Left ventricle myocardium inferior (tissue), 1 donor: ENCODE results near the gene FNDC10. TPM values are rescaled to one million over a fixed set of nuclear protein-coding genes. Genes with fewer than 3 reads are reported as not detected.

ENCODE experiments used
- DNase-seq: peaks from one replicate; pipeline ENCODE4 v3.0.0-alpha.2; 2020
- H3K27ac ChIP-seq: fragments of 200-600 bp; replicated peaks from 2 replicates; pipeline ENCODE4 v1.8.0; 2021
- H3K27me3 ChIP-seq: fragments of 200-600 bp; 2 replicates; pipeline ENCODE4 v1.8.0; 2021; ENCODE audit warnings: low read depth
- H3K36me3 ChIP-seq: fragments of 200-600 bp; 2 replicates; pipeline ENCODE4 v1.8.0; 2021
- H3K4me1 ChIP-seq: fragments of 200-600 bp; 2 replicates; pipeline ENCODE4 v1.8.0; 2021
- H3K4me3 ChIP-seq: fragments of 200-600 bp; 2 replicates; pipeline ENCODE4 v1.8.0; 2021; ENCODE audit warnings: mild to moderate bottlenecking, moderate library complexity
- H3K9me3 ChIP-seq: fragments of 200-600 bp; replicated peaks from 2 replicates; pipeline ENCODE4 v1.8.0; 2021
- CTCF ChIP-seq: fragments of 200-600 bp; IDR thresholded peaks from 2 replicates; pipeline ENCODE4 v1.8.0; 2021; ENCODE audit warnings: antibody characterized with exemption, mild to moderate bottlenecking, borderline replicate concordance
- intact Hi-C: fragments of 100-400 bp; cut with micrococcal nuclease; formaldehyde crosslinking; loops from one replicate; pipeline ENCODE4 v1.11.0; 2022
- total RNA-seq: library from RNA; stranded (reverse); fragmentation: NEBNext Ultra II Directional; extraction: Animal tissue kit (Norgen Biotek cat#: 25700); gene quantifications from one replicate; pipeline ENCODE4 v1.2.1, GENCODE V29; 2021
- donor health status: DM: no; HTN: yes; CAD: no; lungs with severe emphysema.

Gene FNDC10
- total RNA-seq, 1 donor from 2014 or later: 3.6 TPM

- peaks cover 98% of the 10 kb centered on the region for H3K4me1 ChIP-seq
- intact Hi-C loops: no loop called here
- H3K27ac ChIP-seq: peak overlapping the region; percentile 33
- no peak for TF ChIP-seq CTCF
- no peaks in the 10 kb centered on the region for H3K9me3 ChIP-seq
- DNase-seq: no peak
- no peak overlapping the region for H3K4me3 ChIP-seq
- H3K27me3 ChIP-seq: no peaks in the 10 kb centered on the region
- peaks cover 30% of the 10 kb centered on the region for H3K36me3 ChIP-seq
These were observed 32.0 kb downstream of the FNDC10 start for GRCh38 chr1:1567891-1568291.

- intact Hi-C loops: no loop called here
- no peak for TF ChIP-seq CTCF
- no peak overlapping the region for H3K27ac ChIP-seq
- H3K4me1 ChIP-seq: peaks cover 98% of the 10 kb centered on the region
- H3K9me3 ChIP-seq: no peaks in the 10 kb centered on the region
- peaks cover 36% of the 10 kb centered on the region for H3K36me3 ChIP-seq
- H3K4me3 ChIP-seq: no peak overlapping the region
- no peaks in the 10 kb centered on the region for H3K27me3 ChIP-seq
- DNase-seq: no peak
These were observed 32.6 kb downstream of the FNDC10 start for GRCh38 chr1:1567152-1567875.

- intact Hi-C loops: no loop called here
- peaks cover 47% of the 10 kb centered on the region for H3K36me3 ChIP-seq
- H3K4me1 ChIP-seq: peaks cover 84% of the 10 kb centered on the region
- no peak for TF ChIP-seq CTCF
- H3K27me3 ChIP-seq: no peaks in the 10 kb centered on the region
- no peaks in the 10 kb centered on the region for H3K9me3 ChIP-seq
- H3K4me3 ChIP-seq: no peak overlapping the region
- DNase-seq: no peak
- no peak overlapping the region for H3K27ac ChIP-seq
These were observed 34.6 kb downstream of the FNDC10 start for GRCh38 chr1:1565340-1565739.

GRCh38 chr1:1564268-1564667 is 35.7 kb downstream of the FNDC10 start:
- no peak overlapping the region for H3K4me3 ChIP-seq
- TF ChIP-seq CTCF: no peak
- peaks cover 50% of the 10 kb centered on the region for H3K36me3 ChIP-seq
- no peaks in the 10 kb centered on the region for H3K9me3 ChIP-seq
- DNase-seq: no peak
- peak overlapping the region; percentile 46 for H3K27ac ChIP-seq
- no peaks in the 10 kb centered on the region for H3K27me3 ChIP-seq
- peaks cover 75% of the 10 kb centered on the region for H3K4me1 ChIP-seq
- intact Hi-C loops: no loop called here

- no peaks in the 10 kb centered on the region for H3K27me3 ChIP-seq
- DNase-seq: no peak
- H3K27ac ChIP-seq: peak overlapping the region; percentile 46
- H3K4me3 ChIP-seq: no peak overlapping the region
- TF ChIP-seq CTCF: no peak
- intact Hi-C loops: no loop called here
- peaks cover 50% of the 10 kb centered on the region for H3K36me3 ChIP-seq
- H3K9me3 ChIP-seq: no peaks in the 10 kb centered on the region
- peaks cover 71% of the 10 kb centered on the region for H3K4me1 ChIP-seq
These were observed 36.2 kb downstream of the FNDC10 start for GRCh38 chr1:1563688-1564087.
